HG03196 (cell line): ENCODE results near the gene SLC22A31.
"Not testable (repeated sequence)": the region's sequence is repeated elsewhere in the genome, so short reads cannot be mapped to it uniquely, and the experiment has no call there.

Experiments
- ATAC-seq: cut with Tn5 transposase; IDR thresholded peaks from one replicate; pipeline ENCODE4 v1.9.1; 2021; ENCODE audit not compliant: unreplicated experiment

Gene SLC22A31

DNA sequence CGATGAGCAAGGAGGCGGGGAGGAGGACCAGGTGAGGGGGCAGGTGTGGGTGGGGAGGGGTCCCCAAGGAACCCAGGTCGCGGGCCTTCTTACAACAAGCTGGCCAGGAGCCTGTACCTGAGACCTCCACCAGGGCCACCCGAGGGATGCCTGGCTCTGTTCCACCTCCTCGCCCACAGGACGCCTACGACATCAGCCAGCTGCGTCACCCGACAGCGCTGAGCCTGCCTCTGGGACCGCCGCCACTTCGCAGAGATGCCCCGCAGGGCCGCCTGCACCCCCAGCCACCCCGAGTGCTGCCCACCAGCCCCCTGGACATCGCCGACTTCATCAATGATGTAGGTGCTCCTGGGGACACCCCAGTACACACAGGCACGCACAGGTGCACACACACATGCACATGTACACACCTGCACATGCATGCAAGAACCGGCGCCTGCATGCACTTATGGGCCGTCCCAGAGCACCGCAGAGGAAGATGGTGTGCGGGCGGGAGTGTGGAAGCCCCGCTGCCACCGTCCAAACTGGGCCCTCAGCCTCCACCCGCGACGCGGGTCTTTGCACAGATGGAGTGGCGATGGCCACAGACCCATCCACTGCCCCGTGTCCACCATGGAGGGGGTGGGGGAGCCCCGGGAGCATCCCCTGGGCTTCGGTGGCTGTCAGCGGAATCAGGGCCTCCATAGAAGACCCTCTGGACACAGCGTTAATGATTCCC, 6.6 kb downstream of the SLC22A31 start:
- no peak for ATAC-seq

- no peak for ATAC-seq
These were observed 7.3 kb downstream of the SLC22A31 start for GRCh38 chr16:89192956-89193575.

DNA sequence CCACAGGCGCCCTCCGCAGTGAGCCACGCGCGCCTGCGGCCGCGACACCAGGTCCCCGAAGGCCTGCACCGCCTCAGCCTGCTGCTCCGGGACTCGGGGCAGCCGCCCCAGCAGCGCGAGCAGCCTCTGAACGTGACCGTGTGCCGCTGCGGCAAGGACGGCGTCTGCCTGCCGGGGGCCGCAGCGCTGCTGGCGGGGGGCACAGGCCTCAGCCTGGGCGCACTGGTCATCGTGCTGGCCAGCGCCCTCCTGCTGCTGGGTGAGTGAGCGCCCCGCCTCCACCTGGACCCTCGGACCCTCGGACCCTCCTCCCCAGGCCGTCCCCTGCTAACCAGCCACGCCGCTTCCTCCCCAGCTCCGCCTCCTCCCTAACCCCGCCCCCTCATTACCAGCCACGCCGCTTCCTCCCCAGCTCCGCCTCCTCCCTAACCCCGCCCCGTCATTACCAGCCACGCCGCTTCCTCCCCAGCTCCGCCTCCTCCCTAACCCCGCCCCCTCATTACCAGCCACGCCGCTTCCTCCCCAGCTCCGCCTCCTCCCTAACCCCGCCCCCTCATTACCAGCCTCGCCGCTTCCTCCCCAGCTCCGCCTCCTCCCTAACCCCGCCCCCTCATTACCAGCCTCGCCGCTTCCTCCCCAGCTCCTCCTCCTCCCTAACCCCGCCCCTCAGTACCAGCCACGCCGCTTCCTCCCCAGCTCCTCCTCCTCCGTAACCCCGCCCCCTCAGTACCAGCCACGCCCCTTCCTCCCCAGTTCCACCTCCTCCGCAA, 8.0 kb downstream of the SLC22A31 start:
- ATAC-seq: not testable (repeated sequence)

- ATAC-seq: no peak
These were observed 8.5 kb downstream of the SLC22A31 start for GRCh38 chr16:89191901-89192185.

DNA sequence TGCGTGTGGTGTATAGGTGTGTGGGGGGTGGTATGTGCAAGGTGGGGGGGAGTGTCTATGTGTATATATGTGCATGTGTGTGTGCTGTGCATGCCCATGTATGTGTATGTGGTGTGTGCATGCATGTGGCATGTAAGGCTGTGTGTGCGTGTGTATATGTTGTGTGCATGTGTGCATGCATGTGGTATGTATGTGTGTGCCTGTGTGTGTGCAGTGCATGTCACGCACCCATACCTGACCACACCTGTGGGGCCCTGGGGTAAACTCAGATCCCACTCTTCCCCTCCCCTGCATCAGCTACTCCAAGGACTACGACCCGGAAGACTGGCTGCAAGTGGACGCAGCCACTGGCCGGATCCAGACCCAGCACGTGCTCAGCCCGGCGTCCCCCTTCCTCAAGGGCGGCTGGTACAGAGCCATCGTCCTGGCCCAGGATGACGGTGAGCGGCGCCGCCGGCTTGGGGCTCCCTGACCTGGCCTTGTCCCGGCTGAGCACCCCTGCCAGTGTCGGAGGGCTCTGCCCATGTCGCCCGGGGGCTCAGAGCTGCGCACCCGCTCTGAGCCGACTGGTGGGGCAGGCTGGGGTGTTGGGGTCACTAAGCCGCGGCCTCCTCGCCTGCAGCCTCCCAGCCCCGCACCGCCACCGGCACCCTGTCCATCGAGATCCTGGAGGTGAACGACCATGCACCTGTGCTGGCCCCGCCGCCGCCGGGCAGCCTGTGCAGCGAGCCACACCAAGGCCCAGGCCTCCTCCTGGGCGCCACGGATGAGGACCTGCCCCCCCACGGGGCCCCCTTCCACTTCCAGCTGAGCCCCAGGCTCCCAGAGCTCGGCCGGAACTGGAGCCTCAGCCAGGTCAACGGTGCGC, 9.1 kb downstream of the SLC22A31 start:
- no peak for ATAC-seq

GRCh38 chr16:89190150-89190958, 10.0 kb downstream of the SLC22A31 start:
- ATAC-seq: no peak

DNA sequence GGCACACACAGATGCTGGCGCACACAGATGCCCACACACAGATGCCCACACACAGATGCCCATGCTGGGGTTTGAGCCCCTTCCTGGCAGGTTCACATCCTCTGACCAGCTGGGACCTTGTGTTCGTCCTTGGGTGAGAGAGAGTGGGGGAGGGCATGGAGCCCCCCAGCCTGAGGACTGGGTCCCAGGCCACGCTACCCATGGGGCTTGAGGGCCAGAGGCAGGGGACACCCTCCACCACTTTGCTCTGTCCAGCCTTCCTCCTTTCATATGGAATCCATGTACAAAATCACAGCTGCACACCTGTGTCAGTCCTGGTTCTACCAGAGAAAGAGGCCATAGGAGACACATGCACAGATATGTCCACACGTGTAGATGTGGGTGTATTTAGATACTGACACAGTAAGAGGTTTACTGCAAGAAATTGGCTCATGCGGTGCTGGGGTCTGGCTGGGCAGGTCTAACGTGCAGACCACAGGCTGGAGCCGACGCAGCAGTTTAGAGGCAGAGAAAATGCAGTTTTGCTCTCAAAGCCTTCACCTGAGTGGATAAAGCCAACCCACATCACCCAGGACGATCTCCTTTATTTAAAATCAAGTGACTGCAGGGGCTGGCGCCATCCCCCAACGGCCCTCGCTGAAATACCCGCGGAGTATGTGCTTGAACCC, 10.8 kb downstream of the SLC22A31 start:
- no peak for ATAC-seq

- not testable (repeated sequence) for ATAC-seq
These were observed 11.6 kb downstream of the SLC22A31 start for GRCh38 chr16:89188471-89189357.

DNA sequence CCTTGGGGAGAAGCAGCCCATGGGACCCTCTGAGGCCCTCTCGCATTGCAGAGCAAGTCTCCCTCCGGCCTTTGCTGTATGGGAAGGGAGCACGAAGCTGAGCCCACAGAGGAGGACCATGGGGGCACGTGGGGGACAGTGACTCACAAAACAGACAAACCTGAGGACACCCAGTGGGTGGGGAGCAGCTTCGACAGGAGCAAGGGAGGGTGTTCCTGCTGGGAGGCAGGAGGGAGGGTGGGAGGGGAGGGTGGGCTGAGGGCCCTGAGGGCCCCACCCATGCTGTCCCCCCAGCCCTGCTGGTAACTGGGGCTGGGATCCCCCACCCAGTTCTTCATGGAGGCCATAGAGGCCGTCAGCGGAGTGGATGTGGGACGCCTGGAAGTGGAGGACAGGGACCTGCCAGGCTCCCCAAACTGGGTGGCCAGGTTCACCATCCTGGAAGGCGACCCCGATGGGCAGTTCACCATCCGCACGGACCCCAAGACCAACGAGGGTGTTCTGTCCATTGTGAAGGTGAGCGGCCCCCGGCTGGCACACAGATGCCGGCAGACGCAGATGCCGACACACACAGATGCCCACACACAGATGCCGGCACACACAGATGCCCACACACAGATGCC, 12.5 kb downstream of the SLC22A31 start:
- ATAC-seq: no peak

- ATAC-seq: no peak
These were observed 13.1 kb downstream of the SLC22A31 start for GRCh38 chr16:89187032-89187769.

- not testable (repeated sequence) for ATAC-seq
These were observed 13.7 kb downstream of the SLC22A31 start for GRCh38 chr16:89186593-89187031.

GRCh38 chr16:89185887-89186592, 14.3 kb downstream of the SLC22A31 start:
- ATAC-seq: not testable (repeated sequence)

DNA sequence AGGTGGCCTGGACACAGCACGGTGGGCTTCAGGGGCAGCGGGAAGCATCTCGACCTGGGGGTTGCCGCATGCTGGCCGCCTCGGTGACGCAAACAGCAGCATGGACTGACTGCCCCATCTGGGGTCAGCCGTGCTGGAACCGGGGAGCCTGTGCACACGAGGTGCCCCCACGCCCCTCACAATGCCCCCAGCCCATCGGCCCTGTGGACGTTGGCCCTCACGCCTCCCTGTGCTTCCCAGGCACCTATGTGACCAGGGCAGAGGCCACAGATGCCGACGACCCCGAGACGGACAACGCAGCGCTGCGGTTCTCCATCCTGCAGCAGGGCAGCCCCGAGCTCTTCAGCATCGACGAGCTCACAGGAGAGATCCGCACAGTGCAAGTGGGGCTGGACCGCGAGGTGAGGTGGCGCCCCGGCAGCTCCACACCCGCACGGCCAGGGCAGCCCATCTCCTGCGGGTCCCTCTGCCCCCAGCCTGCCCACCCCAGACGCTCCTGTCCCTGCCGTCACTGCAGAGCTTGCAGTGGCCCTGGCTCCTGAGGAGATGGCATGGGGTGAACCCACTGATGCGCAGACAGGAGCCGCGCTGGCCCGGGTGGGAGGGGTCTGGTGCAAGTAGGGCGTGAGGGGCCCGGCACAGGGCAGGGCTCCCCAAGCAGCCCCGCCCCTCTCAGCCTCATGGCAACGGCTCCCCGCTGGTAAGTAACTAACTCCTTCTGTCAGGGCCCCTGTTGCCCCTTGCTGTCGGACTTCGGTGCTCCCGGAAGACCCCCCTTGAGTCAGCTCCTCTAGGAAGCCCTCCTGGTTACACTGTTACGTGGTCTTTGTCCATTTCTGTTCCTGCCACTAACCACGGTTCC, 15.2 kb downstream of the SLC22A31 start:
- ATAC-seq: no peak

DNA sequence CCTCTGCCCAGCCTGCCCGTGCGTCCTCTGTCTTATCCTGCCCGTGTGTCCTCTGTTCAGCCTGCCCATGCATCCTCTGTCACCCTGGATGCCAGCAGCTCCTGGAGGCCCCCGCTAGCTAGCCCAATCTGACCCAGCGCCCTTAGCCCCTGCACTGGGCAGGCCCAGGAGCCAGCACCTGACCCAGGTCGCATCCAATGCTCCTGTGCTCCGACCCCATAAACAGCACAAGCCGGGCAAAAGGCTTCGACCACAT, 15.7 kb downstream of the SLC22A31 start:
- no peak for ATAC-seq

- ATAC-seq: no peak
These were observed 16.2 kb downstream of the SLC22A31 start for GRCh38 chr16:89183975-89184676.

- ATAC-seq: no peak
These were observed 16.9 kb downstream of the SLC22A31 start for GRCh38 chr16:89183463-89183862.
